Adrenal gland (tissue), 12 donors: ENCODE results near the gene KRT81. TPM values are rescaled to one million over a fixed set of nuclear protein-coding genes. Genes with fewer than 3 reads are reported as not detected.

Experiments used
- DNase-seq, 7 donors: peaks; one replicate each; pipeline ENCODE4 v3.0.0-alpha.2; 2019 to 2020
- H3K27ac ChIP-seq, 5 donors: fragments of 200-600 bp; sonication (generic) in 4 of 5; 1 replicate in 3 of 5; 2 replicates in 2 of 5; pipeline versions ENCODE4 v1.5.1 to v1.8.0; 2016 to 2020; ENCODE audit warnings: mild to moderate bottlenecking in 1 of 5
- H3K27me3 ChIP-seq: fragments of 200-600 bp; 2 replicates; pipeline ENCODE4 v1.8.0; 2021
- H3K36me3 ChIP-seq, 2 donors: fragments of 200-600 bp; replicated peaks in 1 of 2; 1 replicate in 1 of 2; 2 replicates in 1 of 2; pipeline versions ENCODE4 v1.5.1 to v1.8.0; 2018 to 2022
- H3K4me1 ChIP-seq, 2 donors: fragments of 200-600 bp; replicated peaks in 1 of 2; 1 replicate in 1 of 2; 2 replicates in 1 of 2; pipeline versions ENCODE4 v1.5.1 to v1.8.0; 2018 to 2021
- H3K4me3 ChIP-seq, 4 donors: fragments of 200-600 bp; sonication (generic) in 3 of 4; one replicate each; pipeline ENCODE4 v1.5.1; 2016 to 2018
- H3K9me3 ChIP-seq, 3 donors: fragments of 200-600 bp; sonication (generic) in 1 of 3; replicated peaks in 1 of 3; 1 replicate in 2 of 3; 2 replicates in 1 of 3; pipeline versions ENCODE4 v1.5.1 to v1.8.0; 2016 to 2021
- POLR2A ChIP-seq, 2 donors: fragments of 450-650 bp; IDR thresholded peaks; one replicate each; pipeline ENCODE4 v1.6.1; 2017; ENCODE audit warnings: antibody characterized with exemption in 2 of 2, mild to moderate bottlenecking in 2 of 2, moderate library complexity in 1 of 2
- WGBS, 4 donors: extraction: QIAGEN DNeasy Blood & Tissue Kit in 2 of 4; methylation state at CpG; one replicate each; pipeline versions ENCODE4 v1.1.5 to v1.1.7; 2013 to 2017; 5-methylcytosine and 5-hydroxymethylcytosine counted together
- intact Hi-C, 2 donors: fragments of 100-400 bp; cut with DNase I; formaldehyde crosslinking; loops; one replicate each; pipeline versions ENCODE4 v1.14.1 to v1.15.0; 2022 to 2023
- polyA plus RNA-seq, 3 donors: library from polyadenylated mRNA; stranded (reverse); fragments of 200-250 nt in 2 of 3; fragments of 350-450 nt in 1 of 3; fragmentation: Illumina TruSeq in 1 of 3; extraction: RNeasy Lipid Tissue Mini Kit (QIAGEN cat#74804) in 1 of 3; gene quantifications; one replicate each; pipeline ENCODE4 v1.2.3, GENCODE V29; 2013 to 2014
- total RNA-seq, 9 donors: library from RNA; depleted of rRNA in 4 of 9; stranded (reverse); fragments of >200 nt in 4 of 9; fragments of 120-200 nt in 1 of 9; fragmentation: NEBNext Ultra II Directional in 1 of 9; extraction: Animal tissue kit (Norgen Biotek cat#: 25700) in 1 of 9; gene quantifications; one replicate each; pipeline versions ENCODE4 v1.1.0 to v1.2.4, GENCODE V29; 2013 to 2023
- TF ChIP-seq, protein P1 (sequence below), 6 experiments: fragments of 450-650 bp in 4 of 6; fragments of 200-600 bp in 2 of 6; sonication (generic) in 1 of 6; IDR thresholded peaks; 1 replicate in 5 of 6; 2 replicates in 1 of 6; pipeline versions ENCODE4 v1.5.1 to v1.8.0; 2016 to 2021; ENCODE audit warnings: antibody characterized with exemption in 6 of 6, mild to moderate bottlenecking in 2 of 6, moderate library complexity in 1 of 6
- donor health status: healthy with polysubstance abuse.
- donor health status: Bipolar disorder and iron deficiency.
- donor health status: DM: yes; HTN: yes; CAD: no.
- donor health status: DM: no; HTN: no; CAD: no.
- donor health status: DM: no; HTN: no; CAD: no.
- donor health status: DM: yes; HTN: yes; CAD: no.

Gene KRT81
- total and polyA plus RNA-seq, 12 donors = 0.25 to 0.42 TPM; not detected in 10

DNA sequence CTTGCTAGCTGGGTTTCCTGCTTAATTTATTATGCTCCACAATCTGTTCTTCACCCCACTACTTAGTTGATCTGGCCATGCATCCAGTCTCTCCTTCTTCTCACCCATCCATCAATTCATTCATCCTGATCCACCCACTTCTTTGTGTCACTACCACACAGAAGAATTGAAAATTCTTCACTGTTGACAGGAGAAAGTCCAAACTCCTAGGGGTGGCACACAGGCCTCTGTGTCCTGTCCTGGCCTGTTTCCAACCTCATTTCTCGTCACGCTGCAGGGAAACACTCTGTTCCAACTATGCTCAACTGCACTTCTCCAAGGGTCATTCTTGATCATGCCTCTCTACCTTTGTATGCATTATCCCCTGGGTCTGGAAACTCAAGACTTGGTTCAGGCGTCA, 40.5 kb upstream of the KRT81 start:
- H3K4me1 ChIP-seq = no peaks in the 10 kb centered on the region
- TF ChIP-seq POLR2A (IDR thresholded peaks at IDR 0.05) = no peak
- TF ChIP-seq, protein P1, sequence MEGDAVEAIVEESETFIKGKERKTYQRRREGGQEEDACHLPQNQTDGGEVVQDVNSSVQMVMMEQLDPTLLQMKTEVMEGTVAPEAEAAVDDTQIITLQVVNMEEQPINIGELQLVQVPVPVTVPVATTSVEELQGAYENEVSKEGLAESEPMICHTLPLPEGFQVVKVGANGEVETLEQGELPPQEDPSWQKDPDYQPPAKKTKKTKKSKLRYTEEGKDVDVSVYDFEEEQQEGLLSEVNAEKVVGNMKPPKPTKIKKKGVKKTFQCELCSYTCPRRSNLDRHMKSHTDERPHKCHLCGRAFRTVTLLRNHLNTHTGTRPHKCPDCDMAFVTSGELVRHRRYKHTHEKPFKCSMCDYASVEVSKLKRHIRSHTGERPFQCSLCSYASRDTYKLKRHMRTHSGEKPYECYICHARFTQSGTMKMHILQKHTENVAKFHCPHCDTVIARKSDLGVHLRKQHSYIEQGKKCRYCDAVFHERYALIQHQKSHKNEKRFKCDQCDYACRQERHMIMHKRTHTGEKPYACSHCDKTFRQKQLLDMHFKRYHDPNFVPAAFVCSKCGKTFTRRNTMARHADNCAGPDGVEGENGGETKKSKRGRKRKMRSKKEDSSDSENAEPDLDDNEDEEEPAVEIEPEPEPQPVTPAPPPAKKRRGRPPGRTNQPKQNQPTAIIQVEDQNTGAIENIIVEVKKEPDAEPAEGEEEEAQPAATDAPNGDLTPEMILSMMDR (IDR thresholded peaks at IDR 0.05) = no peak
- intact Hi-C loops = no loop called here
- no peak for DNase-seq
- H3K9me3 ChIP-seq = peaks cover 0 to 3% (median 0%) of the 10 kb centered on the region in 3 donors
- no peaks in the 10 kb centered on the region for H3K36me3 ChIP-seq
- WGBS, 4 donors = 75 to 97% (median 81%) methylated on average over 3 of the region's 3 CpGs
- peaks cover 4% of the 10 kb centered on the region for H3K27me3 ChIP-seq
- H3K27ac ChIP-seq = no peak overlapping the region
- H3K4me3 ChIP-seq = no peak overlapping the region

DNA sequence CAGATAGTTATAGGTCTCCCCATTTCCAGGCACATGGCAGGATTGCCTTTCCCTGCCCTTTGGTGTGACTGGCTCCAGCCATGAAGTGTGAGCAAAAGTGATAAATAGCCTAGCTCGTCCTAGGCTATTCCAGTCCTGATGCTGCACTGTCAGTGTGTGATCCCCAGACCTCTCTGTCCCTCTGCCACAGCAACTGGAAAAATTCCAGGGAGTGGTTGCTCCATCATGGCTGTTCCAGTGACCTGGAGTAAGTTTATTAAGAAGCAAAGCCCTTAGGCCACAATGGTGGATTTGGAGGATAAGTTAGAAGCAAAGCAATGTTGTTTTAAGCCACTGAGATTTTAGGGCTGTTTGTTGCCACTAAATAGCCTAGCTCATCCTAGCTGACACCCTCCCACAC, 39.7 kb upstream of the KRT81 start:
- no peaks in the 10 kb centered on the region for H3K9me3 ChIP-seq
- H3K4me3 ChIP-seq = no peak overlapping the region
- TF ChIP-seq, protein P1 (IDR thresholded peaks at IDR 0.05) = no peak
- no peak for TF ChIP-seq POLR2A (IDR thresholded peaks at IDR 0.05)
- 32 to 75% (median 45%) methylated on average over 1 of the region's 1 CpG; no CpG with 5 or more reads in 1 of the 4 donors for WGBS, 4 donors
- H3K27ac ChIP-seq = no peak overlapping the region
- H3K36me3 ChIP-seq = no peaks in the 10 kb centered on the region
- intact Hi-C loops = no loop called here
- no peaks in the 10 kb centered on the region for H3K4me1 ChIP-seq
- no peak for DNase-seq
- H3K27me3 ChIP-seq = peaks cover 4% of the 10 kb centered on the region

DNA sequence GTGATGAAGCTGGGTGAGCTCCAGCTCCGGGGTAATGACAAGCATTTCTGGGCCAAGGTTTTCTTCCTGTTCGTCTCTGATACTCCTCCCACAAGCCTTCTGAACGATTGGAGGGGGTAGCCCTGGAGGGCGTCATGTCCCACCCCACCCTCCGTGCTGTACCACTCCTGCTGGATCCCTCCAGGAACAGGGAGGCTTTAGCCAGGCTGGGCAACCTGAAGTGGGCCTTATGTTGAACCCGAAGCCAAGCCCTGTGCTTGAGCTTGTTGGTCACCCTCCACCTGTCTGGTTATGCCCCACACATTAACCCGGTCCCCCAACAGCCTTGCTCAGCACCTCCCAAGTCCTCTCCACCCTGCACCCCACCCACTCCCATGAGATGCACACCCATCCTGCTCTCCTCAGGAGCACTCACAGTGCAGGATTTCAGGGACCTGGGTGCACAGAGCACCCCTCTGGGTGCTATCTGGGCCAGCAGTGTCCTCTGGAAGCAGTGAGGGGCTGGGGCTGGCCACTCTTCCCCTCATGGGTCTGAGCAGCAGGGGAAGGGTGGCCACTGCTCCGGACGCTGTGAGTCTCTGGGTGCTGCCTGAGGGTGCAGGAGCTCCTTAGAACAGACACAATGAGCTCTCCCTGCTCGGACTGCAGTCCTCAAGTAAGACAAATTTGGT, 36.6 kb upstream of the KRT81 start:
- no peak overlapping the region for H3K27ac ChIP-seq
- H3K4me1 ChIP-seq = no peaks in the 10 kb centered on the region
- H3K9me3 ChIP-seq = no peaks in the 10 kb centered on the region
- WGBS, 4 donors = 58 to 76% (median 61%) methylated on average over 7 to 10 of the region's 10 CpGs
- peaks cover 4% of the 10 kb centered on the region for H3K27me3 ChIP-seq
- no peak for TF ChIP-seq POLR2A (IDR thresholded peaks at IDR 0.05)
- TF ChIP-seq, protein P1 (IDR thresholded peaks at IDR 0.05) = no peak
- H3K36me3 ChIP-seq = no peaks in the 10 kb centered on the region
- H3K4me3 ChIP-seq = no peak overlapping the region
- no peak for DNase-seq
- intact Hi-C loops = loop anchor here (2.0 to 10.0 kb wide), 4 partner anchors 96 to 173 kb away; partner anchors contain the start of gene KRT7 (in 1 of the 2)

DNA sequence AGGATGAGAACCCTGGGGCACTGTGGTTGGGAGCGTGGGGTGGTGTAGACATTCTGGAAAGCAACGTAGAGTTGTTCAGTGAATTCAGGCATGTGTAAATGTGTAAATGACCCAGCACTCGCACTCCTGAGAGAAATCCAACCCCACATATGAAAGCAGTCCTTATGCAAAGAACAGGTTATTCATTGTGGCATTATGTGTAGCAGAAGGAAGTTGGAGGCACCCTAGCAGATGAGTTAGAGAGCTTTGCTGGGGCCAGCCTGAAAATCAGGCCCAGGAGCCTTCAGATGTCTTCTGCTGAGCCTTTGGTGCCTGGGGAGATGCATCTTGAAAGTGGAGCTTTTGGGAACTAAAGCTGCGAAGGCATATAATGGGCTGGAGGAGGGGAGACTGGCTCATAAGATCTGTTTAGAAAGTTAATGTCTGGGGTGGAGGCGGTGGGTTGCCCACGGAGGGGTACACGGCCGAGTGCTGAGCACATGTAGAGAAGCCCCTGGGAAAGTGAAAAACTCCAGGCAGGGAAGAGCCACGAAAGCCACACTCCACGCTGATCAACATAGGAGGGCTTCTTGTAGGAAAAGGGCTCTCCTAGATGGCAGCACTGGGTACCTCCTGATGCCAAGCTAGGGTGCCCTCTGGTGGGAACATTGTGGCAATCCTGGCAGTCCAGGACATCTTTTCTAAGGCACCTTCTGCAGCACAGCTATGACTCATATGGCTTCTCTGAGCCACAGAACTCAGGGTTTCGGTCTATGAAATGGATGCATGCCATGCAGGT, 35.9 kb upstream of the KRT81 start:
- Histone ChIP-seq H3K4me3 (no peak overlapping the region), H3K9me3 (no peaks in the 10 kb centered on the region), H3K4me1 (no peaks in the 10 kb centered on the region), H3K36me3 (no peaks in the 10 kb centered on the region), H3K27me3 (peaks cover 4% of the 10 kb centered on the region), H3K27ac (no peak overlapping the region)
- intact Hi-C loops = loop anchor here (2.0 to 10.0 kb wide), 4 partner anchors 95 to 172 kb away; partner anchors contain the start of gene KRT7 (in 1 of the 2)
- peak; percentile 77 to 93 (median 87) for DNase-seq
- WGBS, 4 donors = 42 to 45% (median 44%) methylated on average over 10 to 11 of the region's 11 CpGs
- no peak for TF ChIP-seq POLR2A (IDR thresholded peaks at IDR 0.05)
- TF ChIP-seq, protein P1 (IDR thresholded peaks at IDR 0.05) = peak; percentile 53 to 83 (median 77)
